Adrenal gland (tissue), 12 donors: ENCODE results near the gene FERMT3. TPM values are rescaled to one million over a fixed set of nuclear protein-coding genes. Genes with fewer than 3 reads are reported as not detected.

Experiments used
- DNase-seq, 7 donors: peaks; one replicate each; pipeline ENCODE4 v3.0.0-alpha.2; 2019 to 2020
- H3K27ac ChIP-seq, 5 donors: fragments of 200-600 bp; sonication (generic) in 4 of 5; 1 replicate in 3 of 5; 2 replicates in 2 of 5; pipeline versions ENCODE4 v1.5.1 to v1.8.0; 2016 to 2020; ENCODE audit warnings: mild to moderate bottlenecking in 1 of 5
- H3K27me3 ChIP-seq: fragments of 200-600 bp; 2 replicates; pipeline ENCODE4 v1.8.0; 2021
- H3K36me3 ChIP-seq, 2 donors: fragments of 200-600 bp; replicated peaks in 1 of 2; 1 replicate in 1 of 2; 2 replicates in 1 of 2; pipeline versions ENCODE4 v1.5.1 to v1.8.0; 2018 to 2022
- H3K4me1 ChIP-seq, 2 donors: fragments of 200-600 bp; replicated peaks in 1 of 2; 1 replicate in 1 of 2; 2 replicates in 1 of 2; pipeline versions ENCODE4 v1.5.1 to v1.8.0; 2018 to 2021
- H3K4me3 ChIP-seq, 4 donors: fragments of 200-600 bp; sonication (generic) in 3 of 4; one replicate each; pipeline ENCODE4 v1.5.1; 2016 to 2018
- H3K9me3 ChIP-seq, 3 donors: fragments of 200-600 bp; sonication (generic) in 1 of 3; replicated peaks in 1 of 3; 1 replicate in 2 of 3; 2 replicates in 1 of 3; pipeline versions ENCODE4 v1.5.1 to v1.8.0; 2016 to 2021
- CTCF ChIP-seq, 6 experiments: fragments of 450-650 bp in 4 of 6; fragments of 200-600 bp in 2 of 6; sonication (generic) in 1 of 6; IDR thresholded peaks; 1 replicate in 5 of 6; 2 replicates in 1 of 6; pipeline versions ENCODE4 v1.5.1 to v1.8.0; 2016 to 2021; ENCODE audit warnings: antibody characterized with exemption in 6 of 6, mild to moderate bottlenecking in 2 of 6, moderate library complexity in 1 of 6
- POLR2A ChIP-seq, 2 donors: fragments of 450-650 bp; IDR thresholded peaks; one replicate each; pipeline ENCODE4 v1.6.1; 2017; ENCODE audit warnings: antibody characterized with exemption in 2 of 2, mild to moderate bottlenecking in 2 of 2, moderate library complexity in 1 of 2
- WGBS, 4 donors: extraction: QIAGEN DNeasy Blood & Tissue Kit in 2 of 4; methylation state at CpG; one replicate each; pipeline versions ENCODE4 v1.1.5 to v1.1.7; 2013 to 2017; 5-methylcytosine and 5-hydroxymethylcytosine counted together
- intact Hi-C, 2 donors: fragments of 100-400 bp; cut with DNase I; formaldehyde crosslinking; loops; one replicate each; pipeline versions ENCODE4 v1.14.1 to v1.15.0; 2022 to 2023
- polyA plus RNA-seq, 3 donors: library from polyadenylated mRNA; stranded (reverse); fragments of 200-250 nt in 2 of 3; fragments of 350-450 nt in 1 of 3; fragmentation: Illumina TruSeq in 1 of 3; extraction: RNeasy Lipid Tissue Mini Kit (QIAGEN cat#74804) in 1 of 3; gene quantifications; one replicate each; pipeline ENCODE4 v1.2.3, GENCODE V29; 2013 to 2014
- total RNA-seq, 9 donors: library from RNA; depleted of rRNA in 4 of 9; stranded (reverse); fragments of >200 nt in 4 of 9; fragments of 120-200 nt in 1 of 9; fragmentation: NEBNext Ultra II Directional in 1 of 9; extraction: Animal tissue kit (Norgen Biotek cat#: 25700) in 1 of 9; gene quantifications; one replicate each; pipeline versions ENCODE4 v1.1.0 to v1.2.4, GENCODE V29; 2013 to 2023
- donor health status: healthy with polysubstance abuse.
- donor health status: Bipolar disorder and iron deficiency.
- donor health status: DM: yes; HTN: yes; CAD: no.
- donor health status: DM: no; HTN: no; CAD: no.
- donor health status: DM: no; HTN: no; CAD: no.
- donor health status: DM: yes; HTN: yes; CAD: no.

FERMT3 gene
- total and polyA plus RNA-seq, 12 donors: 3.2 to 77.0 (median 33.7) TPM

DNA sequence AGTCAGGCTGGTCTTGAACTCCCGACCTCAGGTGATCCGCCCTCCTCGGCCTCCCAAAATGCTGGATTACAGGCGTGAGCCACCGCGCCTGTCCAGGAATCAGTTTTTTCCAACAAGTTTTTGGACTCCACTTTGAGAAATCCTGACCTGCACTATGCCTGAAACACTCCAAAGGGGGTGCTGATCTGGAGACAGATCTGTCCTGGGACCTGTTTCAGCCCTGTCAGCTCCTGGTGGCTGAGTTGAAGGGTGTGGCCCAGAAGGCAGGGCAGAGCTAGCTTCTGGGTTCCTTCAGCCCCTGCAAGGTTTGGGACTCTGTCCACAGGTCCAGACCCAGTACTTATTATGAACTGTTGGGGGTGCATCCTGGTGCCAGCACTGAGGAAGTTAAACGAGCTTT is 25.0 kb downstream of the FERMT3 start:
- Histone ChIP-seq H3K9me3 (no peaks in the 10 kb centered on the region), H3K36me3 (no peaks in the 10 kb centered on the region), H3K4me1 (peaks cover 15 to 49% of the 10 kb centered on the region in 2 donors), H3K27me3 (no peaks in the 10 kb centered on the region), H3K27ac (peak overlapping the region in 1 of 5 donors; percentile 94), H3K4me3 (no peak overlapping the region)
- intact Hi-C loops: no loop called here
- no peak for TF ChIP-seq POLR2A (IDR thresholded peaks at IDR 0.05)
- no peak for TF ChIP-seq CTCF (IDR thresholded peaks at IDR 0.05)
- WGBS, 4 donors: 86 to 88% (median 87%) methylated on average over 7 of the region's 7 CpGs
- DNase-seq: no peak

DNA sequence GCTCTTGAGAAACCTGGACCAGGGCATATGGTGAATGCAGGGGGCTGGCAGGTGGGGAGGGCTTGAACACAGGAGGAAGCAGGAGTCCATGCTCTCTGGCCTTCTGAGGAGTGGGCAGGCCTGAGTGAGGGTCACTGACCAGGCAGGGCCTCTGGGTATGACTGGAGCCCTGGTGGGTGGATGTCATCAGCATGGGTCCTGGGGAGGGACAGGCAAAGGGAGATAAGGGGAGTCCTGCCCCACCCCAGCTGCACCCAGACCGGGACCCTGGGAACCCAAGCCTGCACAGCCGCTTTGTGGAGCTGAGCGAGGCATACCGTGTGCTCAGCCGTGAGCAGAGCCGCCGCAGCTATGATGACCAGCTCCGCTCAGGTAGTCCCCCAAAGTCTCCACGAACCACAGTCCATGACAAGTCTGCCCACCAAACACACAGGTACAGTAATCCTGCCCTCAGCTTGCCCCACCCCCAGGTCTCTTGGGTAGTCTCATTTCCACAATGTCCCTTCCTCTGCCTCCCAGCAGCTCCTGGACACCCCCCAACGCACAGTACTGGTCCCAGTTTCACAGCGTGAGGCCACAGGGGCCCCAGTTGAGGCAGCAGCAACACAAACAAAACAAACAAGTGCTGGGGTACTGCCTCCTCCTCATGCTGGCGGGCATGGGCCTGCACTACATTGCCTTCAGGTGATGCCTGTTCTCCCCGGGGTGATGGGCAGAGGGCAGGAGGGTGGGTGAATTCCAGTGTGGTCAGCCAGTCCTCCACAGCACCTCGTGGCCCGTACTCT is 25.9 kb downstream of the FERMT3 start:
- peak in 4 of 7 donors; percentile 20 to 31 (median 25) for DNase-seq
- 87 to 95% (median 88%) methylated on average over 8 to 15 of the region's 15 CpGs for WGBS, 4 donors
- no peak overlapping the region for H3K4me3 ChIP-seq
- H3K9me3 ChIP-seq: no peaks in the 10 kb centered on the region
- no peaks in the 10 kb centered on the region for H3K27me3 ChIP-seq
- intact Hi-C loops: no loop called here
- H3K4me1 ChIP-seq: peaks cover 6 to 41% of the 10 kb centered on the region in 2 donors
- TF ChIP-seq POLR2A (IDR thresholded peaks at IDR 0.05): no peak
- TF ChIP-seq CTCF (IDR thresholded peaks at IDR 0.05): no peak
- peaks cover 0 to 4% of the 10 kb centered on the region in 2 donors for H3K36me3 ChIP-seq
- peak overlapping the region in 1 of 5 donors; percentile 21 for H3K27ac ChIP-seq

- Histone ChIP-seq H3K36me3 (peaks cover 0 to 9% of the 10 kb centered on the region in 2 donors), H3K4me3 (no peak overlapping the region), H3K9me3 (no peaks in the 10 kb centered on the region), H3K4me1 (peaks cover 5 to 35% of the 10 kb centered on the region in 2 donors), H3K27me3 (no peaks in the 10 kb centered on the region), H3K27ac (no peak overlapping the region)
- WGBS, 4 donors: 83 to 93% (median 87%) methylated on average over 8 of the region's 8 CpGs
- no peak for DNase-seq
- intact Hi-C loops: no loop called here
- TF ChIP-seq POLR2A (IDR thresholded peaks at IDR 0.05) (no peak), CTCF (IDR thresholded peaks at IDR 0.05) (no peak)
Measured at GRCh38 chr11:64232967-64233315, 26.4 kb downstream of the FERMT3 start.

DNA sequence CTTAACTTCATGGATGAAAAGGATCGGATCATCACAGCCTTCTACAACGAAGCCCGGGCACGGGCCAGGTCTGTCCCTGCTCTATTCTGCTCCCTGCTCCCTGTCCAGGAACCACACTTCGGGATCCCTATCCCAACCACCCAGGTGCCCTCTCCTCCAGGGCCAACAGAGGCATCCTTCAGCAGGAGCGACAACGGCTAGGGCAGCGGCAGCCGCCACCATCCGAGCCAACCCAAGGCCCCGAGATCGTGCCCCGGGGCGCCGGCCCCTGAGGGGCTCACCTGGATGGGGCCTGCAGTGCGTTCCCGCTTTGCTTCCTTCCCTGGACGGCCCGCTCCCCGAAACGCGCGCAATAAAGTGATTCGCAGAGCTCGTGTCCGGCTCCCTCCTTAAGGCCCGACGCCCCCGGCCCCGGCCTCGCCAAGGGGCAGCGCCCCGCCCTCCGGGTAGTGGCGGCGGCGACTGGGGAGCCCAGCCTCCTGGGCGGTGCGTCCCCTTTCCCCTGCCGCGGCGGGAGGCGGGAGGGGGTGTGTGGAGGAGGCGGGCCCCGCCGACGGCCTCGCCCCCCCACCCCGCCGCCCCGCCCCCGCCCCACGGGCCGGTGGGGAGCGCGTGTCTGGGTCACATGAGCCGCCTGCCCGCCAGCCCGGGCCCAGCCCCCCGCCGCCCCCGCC is 27.5 kb downstream of the FERMT3 start, which contains the start of gene VEGFB:
Gene VEGFB (plus strand): TSS at position 672 of the 674 bp plus-strand sequence. CDS start 250 bp downstream, outside the sequence.
- peak in 6 of 7 donors; percentile 67 to 87 (median 74) for DNase-seq
- intact Hi-C loops: no loop called here
- Histone ChIP-seq H3K27me3 (no peaks in the 10 kb centered on the region), H3K36me3 (peaks cover 0 to 19% of the 10 kb centered on the region in 2 donors), H3K9me3 (no peaks in the 10 kb centered on the region), H3K4me3 (peak within 1 kb of the TSS; percentile 18 to 94 (median 72)), H3K27ac (peak within 1 kb of the TSS in 4 of 5 donors; percentile 57 to 92 (median 76)), H3K4me1 (peaks cover 5 to 34% of the 10 kb centered on the region in 2 donors)
- TF ChIP-seq CTCF (IDR thresholded peaks at IDR 0.05): no peak
- peak; percentile 38 to 63 for TF ChIP-seq POLR2A (IDR thresholded peaks at IDR 0.05)
- 1 to 5% (median 4%) methylated on average over 4 to 57 of the region's 62 CpGs for WGBS, 4 donors
